Stimulated activated CD8-positive, alpha-beta memory T cell treated with anti-CD3 and anti-CD28 coated beads, Interleukin-12 subunit alpha, Interleukin-12 subunit beta, amount 100 ng/mL, for 4 hours (primary cell): ENCODE measurements around the gene TRERF1.
A peak's percentile ranks its signal among the peaks of the same experiment; 100 is the strongest.
"Not testable (repeated sequence)": the region's sequence is repeated elsewhere in the genome, so short reads cannot be mapped to it uniquely, and the experiment has no call there.

Experiments
- DNase-seq: peaks from one replicate; pipeline ENCODE4 v3.0.0-alpha.2; 2020; ENCODE audit warnings: low read depth

The TRERF1 gene

DNA sequence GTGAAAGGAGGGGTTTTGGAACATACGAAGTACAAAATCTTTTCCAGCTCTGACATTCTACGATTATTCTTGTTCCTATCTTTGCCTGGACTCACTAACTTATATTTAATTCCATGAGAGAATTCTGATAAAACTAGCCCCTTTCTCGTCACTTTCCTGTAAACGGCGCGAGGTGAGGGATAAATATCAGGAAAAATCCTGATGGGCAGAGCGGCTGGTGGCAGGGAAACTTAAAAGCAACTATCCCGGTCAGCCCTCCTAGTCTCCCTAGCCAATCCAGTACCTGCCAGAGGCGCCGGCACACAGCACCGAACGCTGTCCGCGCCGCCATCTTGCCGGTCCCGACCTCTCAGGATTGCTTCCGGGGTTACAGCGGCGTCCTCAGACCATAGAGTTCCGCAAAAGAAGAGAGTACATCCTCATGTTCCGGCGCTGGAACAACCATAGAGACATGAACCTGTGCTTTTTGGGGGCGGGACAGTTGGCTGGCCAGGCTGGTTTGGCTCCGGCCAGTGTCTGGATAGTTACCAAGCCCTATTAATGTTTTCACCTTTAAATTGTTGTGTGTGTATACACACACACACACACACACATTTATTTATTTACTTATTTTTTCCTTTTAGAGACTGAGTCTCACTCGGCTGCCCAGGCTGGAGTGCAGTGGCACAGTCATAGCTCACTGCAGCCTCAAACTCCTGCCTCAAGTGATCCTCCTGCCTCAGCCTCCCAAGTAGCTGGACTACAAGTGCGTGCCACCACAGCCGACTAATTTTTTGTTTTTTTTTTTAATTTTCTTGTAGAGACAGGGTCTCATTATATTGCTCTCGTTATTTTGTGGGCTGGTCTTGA, 234.0 kb downstream of the TRERF1 start, which contains the start of gene MRPS10:
MRPS10 (minus strand) TSS at position 343 of the 849 bp plus-strand sequence; CDS start at position 331, 12 bp downstream.
- DNase-seq, result peak; percentile 81

- DNase-seq, result no peak
Measured at GRCh38 chr6:42217157-42217518, 234.6 kb downstream of the TRERF1 start.

GRCh38 chr6:42216495-42216894, 235.2 kb downstream of the TRERF1 start:
- DNase-seq, result not testable (repeated sequence)

- DNase-seq, result no peak
Measured at GRCh38 chr6:42212442-42212841, 239.3 kb downstream of the TRERF1 start.

DNA sequence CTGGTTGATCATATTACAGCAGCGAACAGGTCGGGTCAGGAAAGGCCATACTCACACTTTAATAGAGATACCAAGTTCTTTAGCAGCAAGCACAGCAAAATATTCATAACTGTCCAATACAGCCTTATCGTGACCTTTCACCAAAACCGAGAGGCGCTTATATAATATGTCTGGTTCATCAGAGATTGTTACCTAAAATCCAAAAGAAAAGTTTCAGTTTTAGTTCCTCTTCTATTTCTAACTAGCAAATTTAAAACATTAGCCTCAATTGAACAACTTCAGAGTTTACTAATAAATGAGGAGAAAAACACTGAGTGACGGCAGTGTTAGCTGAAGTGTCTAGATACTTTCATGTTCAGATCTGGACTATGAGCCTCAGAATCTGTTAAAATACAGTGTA, 240.0 kb downstream of the TRERF1 start:
- no peak for DNase-seq

DNA sequence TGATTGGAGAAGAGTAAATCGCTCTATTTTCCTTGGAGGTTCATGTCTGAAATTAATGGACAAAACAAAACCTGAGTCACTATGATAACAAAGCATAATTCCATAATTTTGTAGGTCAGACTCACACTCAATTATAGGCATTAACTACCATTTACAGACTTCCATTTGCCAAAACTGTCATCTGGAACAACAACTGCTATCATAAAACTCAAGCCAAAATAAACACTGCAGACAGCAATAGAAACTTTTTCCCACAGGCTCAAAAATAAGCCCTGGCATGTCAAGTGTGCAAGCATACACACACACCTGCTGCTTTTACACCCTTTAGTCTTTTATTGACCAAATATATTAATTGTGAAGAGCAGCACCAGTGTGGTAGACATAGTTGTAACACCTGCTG, 241.2 kb downstream of the TRERF1 start:
- no peak for DNase-seq

DNA sequence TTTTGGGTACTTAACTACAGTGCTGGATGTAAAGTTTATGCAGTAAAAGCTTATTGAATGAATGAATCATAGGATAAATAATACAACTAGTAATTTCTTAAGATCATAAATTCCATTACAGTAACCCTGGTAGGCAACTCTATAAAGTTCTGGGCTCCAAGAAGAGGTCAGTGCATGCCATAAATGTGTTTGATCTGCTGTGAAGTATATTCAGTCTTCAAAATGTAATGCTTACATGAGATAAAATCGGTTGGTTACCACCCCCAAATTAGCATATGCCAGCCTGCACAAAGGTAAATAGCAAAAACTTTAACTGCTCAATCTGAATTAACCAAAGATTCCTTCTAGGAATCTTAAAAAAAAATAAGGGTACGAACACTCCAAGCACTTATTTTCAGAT, 244.2 kb downstream of the TRERF1 start:
- not testable (repeated sequence) for DNase-seq

DNA sequence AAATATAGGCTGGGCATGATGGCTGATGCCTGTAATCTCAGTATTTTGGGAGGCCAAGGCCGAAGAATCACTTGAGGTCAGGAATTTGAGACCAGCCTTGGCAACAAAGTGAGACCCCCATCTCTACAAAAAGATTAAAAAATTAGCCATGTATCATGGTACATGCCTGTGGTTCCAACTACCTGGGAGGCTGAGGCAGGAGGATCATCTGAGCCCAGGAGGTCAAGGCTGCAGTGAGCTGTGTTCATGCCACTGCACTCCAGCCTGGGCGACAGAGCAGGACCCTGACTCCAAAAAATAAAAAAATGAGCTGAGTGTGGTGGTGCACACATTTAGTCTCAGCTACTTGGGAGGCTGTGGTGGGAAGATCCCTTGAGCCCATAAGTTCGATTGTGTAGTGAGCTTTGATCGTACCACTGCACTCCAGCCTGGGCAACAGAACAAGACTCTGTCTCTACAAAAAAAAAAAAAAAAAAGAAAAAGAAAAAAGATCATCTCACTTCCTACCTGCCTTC, 246.9 kb downstream of the TRERF1 start:
- DNase-seq, result no peak

DNA sequence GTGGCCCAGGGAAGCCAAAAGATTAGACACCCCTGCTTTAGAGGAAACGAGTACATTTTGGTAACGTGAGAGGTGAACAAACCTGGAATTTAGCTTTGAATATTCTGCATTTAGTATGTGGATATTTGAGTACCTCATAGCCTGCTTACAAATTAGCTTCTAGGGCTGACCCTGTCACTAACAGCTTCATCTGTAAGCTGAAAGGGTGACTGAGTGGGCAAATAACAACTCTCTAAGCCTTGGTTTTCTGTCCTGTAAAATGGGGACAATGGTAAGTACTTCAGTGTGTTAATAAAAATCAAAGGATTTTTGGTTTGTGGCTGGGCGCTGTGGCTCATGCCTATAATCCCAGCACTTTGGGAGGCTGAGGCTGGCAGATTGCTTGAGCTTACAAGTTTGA, 248.5 kb downstream of the TRERF1 start:
- DNase-seq, result no peak

DNA sequence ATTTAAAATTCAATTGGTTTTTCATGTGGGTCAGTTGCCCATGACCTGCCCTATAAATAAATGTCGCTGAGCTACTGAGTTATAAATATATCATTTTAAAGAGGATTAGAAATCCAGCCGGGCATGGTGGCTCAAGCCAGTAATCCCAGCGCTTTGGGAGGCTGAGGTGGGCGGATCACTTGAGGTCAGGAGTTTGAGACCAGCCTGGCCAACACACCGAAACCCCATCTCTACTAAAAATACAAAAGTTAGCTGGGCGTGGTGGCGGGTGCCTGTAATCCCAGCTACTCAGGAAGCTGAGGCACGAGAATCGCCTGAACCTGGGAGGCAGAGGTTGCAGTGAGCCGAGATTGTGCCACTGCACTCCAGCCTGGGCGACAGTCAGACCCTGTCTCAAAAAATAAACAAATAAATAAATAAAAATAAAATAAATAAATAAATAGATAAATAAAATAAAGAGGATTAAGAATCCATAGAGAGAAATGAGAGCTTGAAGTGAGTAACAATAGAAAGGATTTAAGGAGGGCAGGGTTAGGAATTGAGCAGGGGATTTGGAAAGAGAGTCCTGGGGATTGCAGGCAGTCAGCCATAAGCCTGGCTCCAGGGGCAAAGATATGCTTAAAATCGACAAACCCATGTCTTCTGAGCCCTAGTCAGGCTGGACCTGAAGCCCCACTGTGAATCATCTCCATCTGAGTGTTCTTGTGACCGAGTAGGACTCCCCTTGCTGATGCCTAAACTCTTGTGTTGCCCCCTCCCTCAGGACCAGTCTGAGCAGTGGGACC, 249.4 kb downstream of the TRERF1 start:
- DNase-seq, result not testable (repeated sequence)

- no peak for DNase-seq
Measured at GRCh38 chr6:42201382-42201781, 250.3 kb downstream of the TRERF1 start.

- DNase-seq, result no peak
Measured at GRCh38 chr6:42200035-42200434, 251.7 kb downstream of the TRERF1 start.

DNA sequence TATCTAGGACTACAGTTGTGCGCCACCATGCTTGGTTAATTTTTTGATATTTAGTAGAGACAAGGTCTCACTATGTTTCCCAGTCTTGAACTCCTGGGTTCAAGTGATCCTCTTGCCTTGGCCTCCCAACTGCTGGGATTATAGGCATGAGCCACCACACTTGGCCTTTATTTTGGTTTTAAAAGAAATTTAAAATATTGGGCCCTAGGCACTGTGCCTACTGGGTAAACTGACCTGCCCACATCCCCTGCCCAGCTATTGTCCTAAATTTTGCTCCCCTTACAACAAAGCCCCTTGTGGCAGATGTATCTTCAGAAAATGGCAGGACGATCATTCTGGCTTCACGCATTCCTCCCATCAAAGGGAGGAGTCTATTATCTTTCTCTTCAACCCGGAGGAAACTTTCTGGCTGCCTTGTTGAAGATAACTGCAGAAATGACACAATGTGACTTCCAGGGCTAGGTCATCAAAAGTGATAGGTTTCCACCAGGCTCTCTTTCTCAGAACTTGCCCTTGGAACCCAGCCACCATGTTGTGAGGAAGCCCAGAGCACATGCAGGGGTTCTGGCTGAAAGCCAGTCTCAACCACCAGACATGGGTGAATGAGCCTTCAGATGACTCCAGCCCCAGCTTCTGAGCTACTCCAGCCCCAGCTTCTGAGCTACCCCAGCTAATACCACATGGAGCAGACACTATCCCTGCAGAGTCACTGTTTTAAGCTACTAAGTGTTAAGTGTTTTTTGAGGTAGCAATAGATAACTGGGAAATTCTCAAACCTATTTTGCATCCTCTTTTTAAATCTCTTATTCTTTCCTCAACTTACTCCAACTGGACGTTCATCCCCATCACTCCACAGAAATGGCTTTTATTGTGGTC, 252.4 kb downstream of the TRERF1 start:
- DNase-seq, result no peak

GRCh38 chr6:42197555-42198362, 254.0 kb downstream of the TRERF1 start:
- no peak for DNase-seq

DNA sequence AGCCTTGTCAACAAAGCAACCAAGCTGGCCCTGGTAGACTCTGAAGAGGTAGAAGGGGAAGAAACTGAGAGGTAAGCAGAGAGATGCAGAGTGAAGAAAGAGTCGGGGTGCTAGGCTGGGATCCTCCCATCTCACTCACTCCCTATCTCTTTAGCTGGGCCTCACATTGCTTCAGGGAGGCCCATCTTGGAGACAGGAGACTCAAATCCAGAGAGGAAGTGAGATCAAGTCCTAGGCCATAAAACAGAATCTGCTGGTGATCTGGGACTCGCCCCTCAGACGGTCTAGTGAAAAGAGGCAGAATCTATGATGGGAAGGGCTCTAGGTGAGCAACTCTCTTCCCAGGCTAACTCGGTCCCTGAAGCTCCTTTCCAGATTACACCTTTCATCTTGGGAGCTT, 256.3 kb downstream of the TRERF1 start:
- no peak for DNase-seq

DNA sequence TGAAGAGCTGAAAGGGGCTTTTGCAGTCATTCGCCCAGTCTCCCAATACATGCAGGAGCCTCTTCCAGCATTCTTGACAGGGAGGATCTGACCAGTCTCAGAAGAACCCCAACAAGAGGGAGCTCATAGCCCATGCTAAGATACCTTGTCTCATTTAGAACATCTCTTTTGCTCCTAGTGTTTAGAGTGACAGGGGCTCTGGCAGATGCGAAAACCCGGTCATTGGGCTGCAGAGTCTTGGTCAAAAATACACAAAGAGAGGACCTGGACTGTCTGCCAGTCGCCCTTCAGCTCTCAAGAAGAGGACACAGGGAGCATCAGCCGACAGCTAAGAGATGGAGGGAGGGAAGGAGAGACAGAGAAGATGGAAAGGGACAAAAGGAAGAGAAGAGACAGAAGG, 257.7 kb downstream of the TRERF1 start:
- no peak for DNase-seq

GRCh38 chr6:42193491-42193894, 258.2 kb downstream of the TRERF1 start:
- no peak for DNase-seq

GRCh38 chr6:42192385-42192784, 259.3 kb downstream of the TRERF1 start:
- DNase-seq, result not testable (repeated sequence)

- DNase-seq, result no peak
Measured at GRCh38 chr6:42190554-42191183, 261.1 kb downstream of the TRERF1 start.

DNA sequence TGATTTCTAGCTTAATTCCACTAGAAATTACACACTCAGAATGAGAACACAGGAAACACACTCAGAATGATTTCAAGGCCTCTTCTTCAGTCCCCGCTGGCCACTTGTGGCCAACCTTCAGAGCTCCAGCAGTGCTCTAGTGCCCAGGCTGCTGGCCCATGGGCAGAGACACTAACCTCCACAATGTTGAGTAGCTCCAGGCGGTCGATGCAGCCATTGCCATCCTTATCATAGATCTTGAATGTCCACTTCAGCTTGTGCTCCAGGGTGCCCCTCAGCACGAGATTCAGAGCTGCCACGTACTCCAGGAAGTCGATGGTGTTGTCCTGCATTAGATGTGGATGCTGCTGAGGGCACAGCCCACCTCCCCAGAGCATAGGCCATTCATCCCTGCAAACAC, 263.3 kb downstream of the TRERF1 start:
- no peak for DNase-seq

DNA sequence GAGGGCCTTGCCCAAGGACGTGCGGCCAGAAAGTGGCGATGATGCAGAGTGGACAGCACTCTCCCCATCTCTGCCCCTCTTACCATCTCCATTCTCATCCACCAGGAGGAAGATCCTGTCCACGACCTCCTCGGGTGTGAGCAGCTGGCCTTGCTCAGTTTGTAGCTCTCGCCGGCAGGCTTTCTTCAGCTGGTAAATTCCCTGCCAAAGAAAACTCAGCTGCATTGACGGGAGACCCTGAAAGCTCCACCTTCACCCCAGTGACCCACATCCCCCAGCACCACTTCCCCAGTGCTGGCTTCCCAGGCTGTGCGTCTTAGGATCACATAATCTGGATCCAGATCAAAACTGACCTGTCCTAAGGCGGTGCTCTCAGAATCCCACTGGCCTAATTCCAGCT, 266.1 kb downstream of the TRERF1 start:
- DNase-seq, result no peak
